ENCODE measurements around the gene ZCCHC7. TPM values are rescaled to one million over a fixed set of nuclear protein-coding genes. Genes with fewer than 3 reads are reported as not detected.

ZCCHC7 gene
- total RNA-seq, 2 experiments from 2014 or later: 76.4 to 108 TPM

- no peak overlapping the region for H3K4me2 ChIP-seq (ENCODE audit: low read length)
- H3K27ac ChIP-seq (ENCODE audit: low read depth, low read length, poor library complexity, severe bottlenecking): no peak overlapping the region
- H3K36me3 ChIP-seq (ENCODE audit: insufficient read depth, low read length): peaks cover 45% of the 10 kb centered on the region
- ChIA-PET POLR2A (interaction anchor here (1.0 to 3.9 kb wide), 4 partner anchors 11 to 27 kb away, joined by 4 to 17 read pairs (median 4); no protein-coding TSS in a partner anchor), CTCF (ENCODE audit: unreplicated experiment) (no interaction called here)
- H3K9me3 ChIP-seq (ENCODE audit: low read length): no peaks in the 10 kb centered on the region; the same call in 1 of the 2 replicates
- TF ChIP-seq EZH2phosphoT487 (IDR thresholded peaks at IDR 0.05; ENCODE audit: borderline replicate concordance, low read depth, low read length) (no peak), CTCF (conservative IDR thresholded peaks at IDR 0.05; ENCODE audit: low read length) (no peak)
- H3K4me1 ChIP-seq (ENCODE audit: insufficient read depth, low read length, poor library complexity, severe bottlenecking): peaks cover 36% of the 10 kb centered on the region
- DNase-seq (ENCODE audit: low spot score): no peak
- no peaks in the 10 kb centered on the region for H3K9me2 ChIP-seq (ENCODE audit: insufficient read depth, low read length)
- H2AFZ ChIP-seq (ENCODE audit: low read length): no peak overlapping the region
- BruUV-seq (replicated peaks): no TSS peak
- intact Hi-C loops (cut with micrococcal nuclease; ENCODE audit: unreplicated experiment): no loop called here
- no peaks in the 10 kb centered on the region for H4K20me1 ChIP-seq (ENCODE audit: insufficient read depth, low read length)
- H3K79me2 ChIP-seq (ENCODE audit: insufficient read depth, low read depth, low read length): peaks cover 79% of the 10 kb centered on the region
- no peak overlapping the region for H3K4me3 ChIP-seq (ENCODE audit: low read depth, low read length, poor library complexity, severe bottlenecking)
Observed at GRCh38 chr9:37239921-37240320, 119.5 kb downstream of the ZCCHC7 start.

GRCh38 chr9:37241340-37241739 lies 121.0 kb downstream of the ZCCHC7 start:
- no peak overlapping the region for H3K4me2 ChIP-seq (ENCODE audit: low read length)
- ChIA-PET POLR2A (interaction anchor here (0.6 to 3.9 kb wide), 10 partner anchors 9 to 1196 kb away, joined by 3 to 17 read pairs (median 5); no protein-coding TSS in a partner anchor), CTCF (ENCODE audit: unreplicated experiment) (interaction anchor here (1.0 kb wide), 1 partner anchor 9 kb away, joined by 3 read pairs; no protein-coding TSS in a partner anchor)
- intact Hi-C loops (cut with micrococcal nuclease; ENCODE audit: unreplicated experiment): no loop called here
- H2AFZ ChIP-seq (ENCODE audit: low read length): no peak overlapping the region
- DNase-seq (ENCODE audit: low spot score): no peak
- H3K36me3 ChIP-seq (ENCODE audit: insufficient read depth, low read length): peaks cover 33% of the 10 kb centered on the region
- peaks cover 36% of the 10 kb centered on the region for H3K4me1 ChIP-seq (ENCODE audit: insufficient read depth, low read length, poor library complexity, severe bottlenecking)
- peaks cover 83% of the 10 kb centered on the region for H3K79me2 ChIP-seq (ENCODE audit: insufficient read depth, low read depth, low read length)
- H3K9me2 ChIP-seq (ENCODE audit: insufficient read depth, low read length): no peaks in the 10 kb centered on the region
- no peak overlapping the region for H3K27ac ChIP-seq (ENCODE audit: low read depth, low read length, poor library complexity, severe bottlenecking)
- TF ChIP-seq CTCF (conservative IDR thresholded peaks at IDR 0.05; ENCODE audit: low read length) (no peak), EZH2phosphoT487 (IDR thresholded peaks at IDR 0.05; ENCODE audit: borderline replicate concordance, low read depth, low read length) (no peak)
- BruUV-seq (replicated peaks): no TSS peak
- H3K4me3 ChIP-seq (ENCODE audit: low read depth, low read length, poor library complexity, severe bottlenecking): no peak overlapping the region
- no peaks in the 10 kb centered on the region for H3K9me3 ChIP-seq (ENCODE audit: low read length)
- no peaks in the 10 kb centered on the region for H4K20me1 ChIP-seq (ENCODE audit: insufficient read depth, low read length)

- H3K27ac ChIP-seq (ENCODE audit: low read depth, low read length, poor library complexity, severe bottlenecking): no peak overlapping the region
- H2AFZ ChIP-seq (ENCODE audit: low read length): no peak overlapping the region
- H3K9me2 ChIP-seq (ENCODE audit: insufficient read depth, low read length): no peaks in the 10 kb centered on the region
- H3K4me1 ChIP-seq (ENCODE audit: insufficient read depth, low read length, poor library complexity, severe bottlenecking): peaks cover 30% of the 10 kb centered on the region
- CTCF ChIA-PET (ENCODE audit: unreplicated experiment): no interaction called here
- TF ChIP-seq EZH2phosphoT487 (IDR thresholded peaks at IDR 0.05; ENCODE audit: borderline replicate concordance, low read depth, low read length) (no peak), CTCF (conservative IDR thresholded peaks at IDR 0.05; ENCODE audit: low read length) (no peak)
- H3K79me2 ChIP-seq (ENCODE audit: insufficient read depth, low read depth, low read length): peaks cover 83% of the 10 kb centered on the region
- H3K36me3 ChIP-seq (ENCODE audit: insufficient read depth, low read length): peaks cover 27% of the 10 kb centered on the region
- no peak overlapping the region for H3K4me3 ChIP-seq (ENCODE audit: low read depth, low read length, poor library complexity, severe bottlenecking)
- no peaks in the 10 kb centered on the region for H4K20me1 ChIP-seq (ENCODE audit: insufficient read depth, low read length)
- H3K9me3 ChIP-seq (ENCODE audit: low read length): no peaks in the 10 kb centered on the region
- POLR2A ChIA-PET: interaction anchor here (0.8 to 3.9 kb wide), 5 partner anchors 8 to 164 kb away, joined by 3 to 17 read pairs (median 5); no protein-coding TSS in a partner anchor
- H3K4me2 ChIP-seq (ENCODE audit: low read length): no peak overlapping the region
- DNase-seq (ENCODE audit: low spot score): no peak
- BruUV-seq (replicated peaks): no TSS peak
- intact Hi-C loops (cut with micrococcal nuclease; ENCODE audit: unreplicated experiment): no loop called here
Observed at GRCh38 chr9:37242089-37242488, 121.7 kb downstream of the ZCCHC7 start.

Data from OCI-LY7 (cell line).